ENCODE measurements around the gene MDP1.
"Not testable (repeated sequence)": the region's sequence is repeated elsewhere in the genome, so short reads cannot be mapped to it uniquely, and the experiment has no call there.

MDP1 gene

GRCh38 chr14:24226473-24226872, 10.6 kb upstream of the MDP1 start:
- TF ChIP-seq, protein P1, sequence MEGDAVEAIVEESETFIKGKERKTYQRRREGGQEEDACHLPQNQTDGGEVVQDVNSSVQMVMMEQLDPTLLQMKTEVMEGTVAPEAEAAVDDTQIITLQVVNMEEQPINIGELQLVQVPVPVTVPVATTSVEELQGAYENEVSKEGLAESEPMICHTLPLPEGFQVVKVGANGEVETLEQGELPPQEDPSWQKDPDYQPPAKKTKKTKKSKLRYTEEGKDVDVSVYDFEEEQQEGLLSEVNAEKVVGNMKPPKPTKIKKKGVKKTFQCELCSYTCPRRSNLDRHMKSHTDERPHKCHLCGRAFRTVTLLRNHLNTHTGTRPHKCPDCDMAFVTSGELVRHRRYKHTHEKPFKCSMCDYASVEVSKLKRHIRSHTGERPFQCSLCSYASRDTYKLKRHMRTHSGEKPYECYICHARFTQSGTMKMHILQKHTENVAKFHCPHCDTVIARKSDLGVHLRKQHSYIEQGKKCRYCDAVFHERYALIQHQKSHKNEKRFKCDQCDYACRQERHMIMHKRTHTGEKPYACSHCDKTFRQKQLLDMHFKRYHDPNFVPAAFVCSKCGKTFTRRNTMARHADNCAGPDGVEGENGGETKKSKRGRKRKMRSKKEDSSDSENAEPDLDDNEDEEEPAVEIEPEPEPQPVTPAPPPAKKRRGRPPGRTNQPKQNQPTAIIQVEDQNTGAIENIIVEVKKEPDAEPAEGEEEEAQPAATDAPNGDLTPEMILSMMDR (conservative IDR thresholded peaks at IDR 0.05) = no peak
- no peak overlapping the region for H3K27ac ChIP-seq

DNA sequence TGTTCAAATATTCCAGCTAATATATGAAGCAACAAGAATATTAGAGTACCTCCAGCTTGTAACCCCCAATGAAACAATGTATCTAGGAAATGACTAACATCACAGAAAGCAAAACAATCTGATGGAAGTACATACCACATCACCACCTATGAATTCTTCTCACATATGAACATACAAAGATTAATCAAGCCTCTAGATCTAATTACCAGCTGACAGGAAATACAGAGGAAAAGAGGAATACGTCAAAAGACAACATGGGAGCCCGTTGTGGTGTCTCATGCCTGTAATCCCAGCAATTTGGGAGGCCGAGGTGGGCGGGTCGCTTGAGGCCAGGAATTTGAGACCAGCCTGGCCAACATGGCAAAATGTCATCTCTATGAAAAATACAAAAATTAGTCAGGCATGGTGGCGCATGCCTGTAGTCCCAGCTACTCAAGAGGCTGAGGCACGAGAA, 8.8 kb upstream of the MDP1 start:
- TF ChIP-seq, protein P1 (conservative IDR thresholded peaks at IDR 0.05) = no peak
- no peak overlapping the region for H3K27ac ChIP-seq

GRCh38 chr14:24222987-24223386, 7.1 kb upstream of the MDP1 start:
- H3K27ac ChIP-seq = not testable (repeated sequence)

DNA sequence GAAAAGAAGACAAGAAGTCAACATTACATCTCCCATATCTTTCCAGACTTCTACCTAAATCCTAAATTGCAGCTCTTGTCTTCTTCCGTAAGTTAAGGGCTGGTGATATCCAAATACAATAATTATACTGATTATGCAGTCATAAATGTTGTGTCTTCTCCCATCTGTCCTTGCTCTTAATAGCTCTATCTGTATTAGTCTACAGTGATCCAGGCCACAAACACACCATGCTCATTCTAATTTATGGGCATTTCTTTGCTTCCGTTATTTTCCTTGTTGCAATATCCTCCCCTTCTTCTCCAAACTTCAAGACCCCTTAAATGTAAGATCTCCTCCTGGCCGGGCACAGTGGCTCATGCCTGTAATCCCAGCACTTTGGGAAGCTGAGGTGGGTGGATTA, 3.7 kb upstream of the MDP1 start:
- no peak overlapping the region for H3K27ac ChIP-seq
- TF ChIP-seq, protein P1 (conservative IDR thresholded peaks at IDR 0.05) = no peak

- TF ChIP-seq, protein P1 (conservative IDR thresholded peaks at IDR 0.05) = no peak
- H3K27ac ChIP-seq = no peak overlapping the region
Observed at GRCh38 chr14:24219080-24219479, 3.2 kb upstream of the MDP1 start.

DNA sequence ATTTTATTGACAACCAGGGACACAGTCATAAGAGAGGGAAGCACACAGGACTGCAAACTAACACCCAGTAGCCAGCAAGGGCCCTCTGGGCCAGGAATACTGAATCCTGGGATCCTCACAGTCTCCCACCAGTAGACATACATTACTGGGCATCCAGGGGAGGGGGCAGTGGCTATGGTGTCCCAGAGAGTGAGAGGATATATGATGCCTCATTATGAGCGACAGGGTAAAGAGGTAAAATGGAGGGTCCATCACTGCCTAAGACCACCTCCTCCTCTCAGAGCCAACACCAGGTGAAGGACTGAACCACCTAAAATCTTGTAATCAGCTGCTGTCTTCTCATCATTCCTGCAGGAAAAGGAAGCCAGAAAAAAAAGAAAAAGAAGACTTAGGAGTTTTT, 1.0 kb upstream of the MDP1 start:
- H3K27ac ChIP-seq = not testable (repeated sequence)

GRCh38 chr14:24216345-24216699, 456 bp upstream of the MDP1 start:
- H3K27ac ChIP-seq = peak overlapping the region; percentile 86
- TF ChIP-seq, protein P1 (conservative IDR thresholded peaks at IDR 0.05) = no peak

GRCh38 chr14:24213866-24214662, 1.8 kb downstream of the MDP1 start:
- TF ChIP-seq, protein P1 (conservative IDR thresholded peaks at IDR 0.05) = no peak
- H3K27ac ChIP-seq = peak overlapping the region; percentile 83
